Neural cell (in vitro differentiated cells): ENCODE data around the gene MYCL. TPM values are rescaled to one million over a fixed set of nuclear protein-coding genes. Genes with fewer than 3 reads are reported as not detected.

ENCODE experiments used
- H2AFZ ChIP-seq: fragments of 200-600, 300-800 bp; sonication (generic), shearing (Covaris generic); 2 replicates; pipeline ENCODE4 v1.6.0; 2014; ENCODE audit warnings: low read depth, mild to moderate bottlenecking, antibody characterized with exemption, low read length, moderate library complexity
- H3F3A ChIP-seq: fragments of 200-600 bp; shearing (Covaris generic); 2 replicates; pipeline ENCODE4 v1.6.1; 2016; ENCODE audit warnings: mild to moderate bottlenecking, moderate library complexity, mixed read lengths, antibody characterized with exemption, low read length; ENCODE audit not compliant: insufficient read depth, poor library complexity, severe bottlenecking
- H3K27ac ChIP-seq: fragments of 200-600, 300-800 bp; sonication (generic), shearing (Covaris generic); 2 replicates; pipeline ENCODE4 v1.5.1; 2014; ENCODE audit warnings: mild to moderate bottlenecking, low read length, moderate library complexity
- H3K27me3 ChIP-seq: fragments of 300-800, 200-600 bp; sonication (generic), shearing (Covaris generic); 2 replicates; pipeline ENCODE4 v1.6.0; 2014; ENCODE audit warnings: mild to moderate bottlenecking, low read depth, low read length, moderate library complexity; ENCODE audit not compliant: insufficient read depth
- H3K36me3 ChIP-seq: fragments of 300-800, 200-600 bp; sonication (generic), shearing (Covaris generic); 2 replicates; pipeline ENCODE4 v1.5.1; 2014; ENCODE audit warnings: mild to moderate bottlenecking, antibody characterized with exemption, low read length, moderate library complexity; ENCODE audit not compliant: insufficient read depth
- H3K4me2 ChIP-seq: fragments of 300-800, 200-600 bp; sonication (generic), shearing (Covaris generic); 2 replicates; pipeline ENCODE4 v1.6.0; 2014; ENCODE audit warnings: mild to moderate bottlenecking, low read length
- H3K4me3 ChIP-seq: fragments of 300-800, 200-600 bp; sonication (generic), shearing (Covaris generic); 2 replicates; pipeline ENCODE4 v1.5.1; 2014; ENCODE audit warnings: mild to moderate bottlenecking, low read length, moderate library complexity
- H3K79me2 ChIP-seq: fragments of 200-600 bp; shearing (Covaris generic); replicated peaks from 2 replicates; pipeline ENCODE4 v1.6.0; 2014; ENCODE audit warnings: mild to moderate bottlenecking, low read length, moderate library complexity; ENCODE audit not compliant: insufficient read depth
- H3K9ac ChIP-seq: fragments of 300-800, 200-600 bp; sonication (generic), shearing (Covaris generic); 2 replicates; pipeline ENCODE4 v1.6.1; 2016; ENCODE audit warnings: mild to moderate bottlenecking, low read length, mixed read lengths
- H3K9me2 ChIP-seq: fragments of 200-600 bp; shearing (Covaris generic); 2 replicates; pipeline ENCODE4 v1.6.1; 2016; ENCODE audit warnings: mild to moderate bottlenecking, low read length, mixed read lengths; ENCODE audit not compliant: insufficient read depth
- H3K9me3 ChIP-seq: fragments of 200-600, 300-800 bp; sonication (generic), shearing (Covaris generic); 2 replicates; pipeline ENCODE4 v1.6.1; 2016; ENCODE audit warnings: mild to moderate bottlenecking, mixed run types, low read length, moderate library complexity, mixed read lengths
- H4K20me1 ChIP-seq: fragments of 200-600 bp; shearing (Covaris generic); 2 replicates; pipeline ENCODE4 v1.6.1; 2016; ENCODE audit warnings: mild to moderate bottlenecking, mixed run types; ENCODE audit not compliant: insufficient read depth
- CTCF ChIP-seq: fragments of 450-650 bp; IDR thresholded peaks from 2 replicates; pipeline ENCODE4 v1.5.1; 2014; ENCODE audit warnings: antibody characterized with exemption, mild to moderate bottlenecking, moderate library complexity; ENCODE audit not compliant: poor library complexity, severe bottlenecking
- EP300 ChIP-seq: fragments of 450-650 bp; conservative IDR thresholded peaks from 2 replicates; pipeline ENCODE4 v1.6.1; 2014; ENCODE audit warnings: antibody characterized with exemption, mild to moderate bottlenecking, moderate library complexity; ENCODE audit not compliant: poor library complexity, severe bottlenecking
- EZH2 ChIP-seq: fragments of 200-600, 300-800 bp; shearing (Covaris generic), sonication (generic); IDR thresholded peaks from 2 replicates; pipeline ENCODE4 v1.6.1; 2014; ENCODE audit warnings: antibody characterized with exemption, low read length, borderline replicate concordance, mild to moderate bottlenecking; ENCODE audit not compliant: insufficient read depth, poor library complexity, severe bottlenecking
- MXI1 ChIP-seq: fragments of 450-650 bp; conservative IDR thresholded peaks from 2 replicates; pipeline ENCODE4 v1.6.1; 2014; ENCODE audit warnings: antibody characterized with exemption, mild to moderate bottlenecking; ENCODE audit not compliant: poor library complexity, severe bottlenecking
- POLR2AphosphoS5 ChIP-seq: IDR thresholded peaks from 2 replicates; pipeline ENCODE4 v1.6.1; 2012
- RAD21 ChIP-seq: fragments of 450-650 bp; conservative IDR thresholded peaks from 2 replicates; pipeline ENCODE4 v1.6.1; 2014; ENCODE audit warnings: antibody characterized with exemption, mild to moderate bottlenecking, moderate library complexity
- REST ChIP-seq: IDR thresholded peaks from 2 replicates; pipeline ENCODE4 v1.6.1; 2012; ENCODE audit warnings: borderline replicate concordance
- SMC3 ChIP-seq: fragments of 450-650 bp; conservative IDR thresholded peaks from 2 replicates; pipeline ENCODE4 v1.6.1; 2014; ENCODE audit warnings: antibody characterized with exemption, mild to moderate bottlenecking, moderate library complexity; ENCODE audit not compliant: poor library complexity
- TAF1 ChIP-seq: IDR thresholded peaks from 2 replicates; pipeline ENCODE4 v1.6.1; 2012; ENCODE audit warnings: low read depth
- polyA plus RNA-seq: library from polyadenylated mRNA; depleted of rRNA; stranded (reverse); fragments of >200 nt; gene quantifications from 2 replicates; pipeline ENCODE4 v1.2.3, GENCODE V29; 2014

MYCL gene
- polyA plus RNA-seq, 1 donor from 2014 or later = 35.2 TPM

- H3K4me2 ChIP-seq = no peak overlapping the region
- no peak overlapping the region for H3K27ac ChIP-seq
- H3K4me3 ChIP-seq = no peak overlapping the region
- no peaks in the 10 kb centered on the region for H3K27me3 ChIP-seq
- H3K9me2 ChIP-seq = no peaks in the 10 kb centered on the region
- H4K20me1 ChIP-seq = no peaks in the 10 kb centered on the region
- peaks cover 8% of the 10 kb centered on the region for H3K36me3 ChIP-seq
- no peak for TF ChIP-seq POLR2AphosphoS5
- no peak for TF ChIP-seq RAD21
- no peak for TF ChIP-seq CTCF
- TF ChIP-seq REST = no peak
- TF ChIP-seq EP300 = no peak
- peaks cover 20% of the 10 kb centered on the region for H3K79me2 ChIP-seq
- no peaks in the 10 kb centered on the region for H3F3A ChIP-seq
- no peak overlapping the region for H3K9ac ChIP-seq
- no peak overlapping the region for H2AFZ ChIP-seq
- no peaks in the 10 kb centered on the region for H3K9me3 ChIP-seq
Measured at GRCh38 chr1:39852214-39852791, 49.4 kb downstream of the MYCL start.

GRCh38 chr1:39850606-39851216 lies 51.0 kb downstream of the MYCL start:
- no peaks in the 10 kb centered on the region for H3K9me2 ChIP-seq
- no peak overlapping the region for H3K4me3 ChIP-seq
- H3F3A ChIP-seq = no peaks in the 10 kb centered on the region
- H3K79me2 ChIP-seq = peaks cover 14% of the 10 kb centered on the region
- TF ChIP-seq SMC3 (no peak), EZH2 (no peak), TAF1 (no peak), CTCF (no peak), EP300 (no peak), POLR2AphosphoS5 (no peak), REST (no peak), RAD21 (no peak), MXI1 (no peak)
- no peak overlapping the region for H3K27ac ChIP-seq
- peaks cover 9% of the 10 kb centered on the region for H3K36me3 ChIP-seq
- H3K4me2 ChIP-seq = no peak overlapping the region
- no peaks in the 10 kb centered on the region for H3K9me3 ChIP-seq
- H2AFZ ChIP-seq = no peak overlapping the region
- no peaks in the 10 kb centered on the region for H3K27me3 ChIP-seq
- no peak overlapping the region for H3K9ac ChIP-seq
- no peaks in the 10 kb centered on the region for H4K20me1 ChIP-seq
